MG63 (cell line): ENCODE data around the gene MOCS2. TPM values are rescaled to one million over a fixed set of nuclear protein-coding genes. Genes with fewer than 3 reads are reported as not detected.

Experiments used
- DNase-seq: peaks from one replicate; pipeline ENCODE4 v3.0.0-alpha.2; 2020
- H3K27me3 ChIP-seq: fragments of 250-450 bp; sonication (Bioruptor Pico); 2 replicates; pipeline ENCODE4 v1.5.1; 2020; ENCODE audit warnings: mild to moderate bottlenecking, moderate library complexity
- H3K36me3 ChIP-seq: fragments of 250-450 bp; sonication (Bioruptor Pico); 2 replicates; pipeline ENCODE4 v1.5.1; 2020; ENCODE audit warnings: mild to moderate bottlenecking, moderate library complexity
- H3K4me3 ChIP-seq: fragments of 250-450 bp; sonication (Bioruptor Pico); 2 replicates; pipeline ENCODE4 v1.5.1; 2020; ENCODE audit warnings: mild to moderate bottlenecking, moderate library complexity
- H3K9me3 ChIP-seq: fragments of 250-450 bp; sonication (Bioruptor Pico); 2 replicates; pipeline ENCODE4 v1.5.1; 2020; ENCODE audit warnings: mild to moderate bottlenecking, moderate library complexity
- total RNA-seq: library from RNA; depleted of rRNA; stranded (reverse); fragments of >200 nt; shearing (Covaris generic); gene quantifications from 2 replicates; pipeline ENCODE4 v1.2.3, GENCODE V29; 2014; ENCODE audit warnings: low replicate concordance; rRNA removed

Gene MOCS2
- total RNA-seq, 1 experiment from 2014 or later, result 98.3 TPM

GRCh38 chr5:53071298-53071697 is 38.3 kb downstream of the MOCS2 start:
- Histone ChIP-seq H3K27me3 (no peaks in the 10 kb centered on the region), H3K36me3 (peaks cover 6% of the 10 kb centered on the region), H3K4me3 (no peak overlapping the region), H3K9me3 (no peaks in the 10 kb centered on the region)
- DNase-seq, result no peak

- Histone ChIP-seq H3K27me3 (no peaks in the 10 kb centered on the region), H3K36me3 (peaks cover 8% of the 10 kb centered on the region; the same call in 1 of the 2 replicates), H3K9me3 (no peaks in the 10 kb centered on the region), H3K4me3 (no peak overlapping the region)
- DNase-seq, result peak; percentile 49
Measured at GRCh38 chr5:53069626-53070025, 39.9 kb downstream of the MOCS2 start.

GRCh38 chr5:53068291-53068836 is 41.2 kb downstream of the MOCS2 start:
- H3K27me3 ChIP-seq, result no peaks in the 10 kb centered on the region
- H3K36me3 ChIP-seq, result peaks cover 4% of the 10 kb centered on the region; the same call in 1 of the 2 replicates
- H3K9me3 ChIP-seq, result no peaks in the 10 kb centered on the region
- no peak for DNase-seq
- no peak overlapping the region for H3K4me3 ChIP-seq

- Histone ChIP-seq H3K4me3 (no peak overlapping the region), H3K9me3 (no peaks in the 10 kb centered on the region), H3K27me3 (no peaks in the 10 kb centered on the region), H3K36me3 (peaks cover 4% of the 10 kb centered on the region; the same call in 1 of the 2 replicates)
- no peak for DNase-seq
Measured at GRCh38 chr5:53067641-53068040, 41.9 kb downstream of the MOCS2 start.

- no peaks in the 10 kb centered on the region for H3K27me3 ChIP-seq
- no peaks in the 10 kb centered on the region for H3K9me3 ChIP-seq
- H3K4me3 ChIP-seq, result no peak overlapping the region
- DNase-seq, result no peak
- H3K36me3 ChIP-seq, result peaks cover 8% of the 10 kb centered on the region; the same call in 1 of the 2 replicates
Measured at GRCh38 chr5:53066088-53066487, 43.5 kb downstream of the MOCS2 start.

- no peak for DNase-seq
- peaks cover 8% of the 10 kb centered on the region; the same call in 1 of the 2 replicates for H3K36me3 ChIP-seq
- no peaks in the 10 kb centered on the region for H3K27me3 ChIP-seq
- H3K4me3 ChIP-seq, result no peak overlapping the region
- no peaks in the 10 kb centered on the region for H3K9me3 ChIP-seq
Measured at GRCh38 chr5:53063791-53064190, 45.8 kb downstream of the MOCS2 start.

GRCh38 chr5:53063176-53063575 is 46.4 kb downstream of the MOCS2 start:
- H3K9me3 ChIP-seq, result no peaks in the 10 kb centered on the region
- DNase-seq, result no peak
- peaks cover 8% of the 10 kb centered on the region; the same call in 1 of the 2 replicates for H3K36me3 ChIP-seq
- H3K27me3 ChIP-seq, result no peaks in the 10 kb centered on the region
- H3K4me3 ChIP-seq, result no peak overlapping the region

- peaks cover 3% of the 10 kb centered on the region; the same call in 1 of the 2 replicates for H3K36me3 ChIP-seq
- no peak for DNase-seq
- H3K9me3 ChIP-seq, result no peaks in the 10 kb centered on the region
- H3K4me3 ChIP-seq, result no peak overlapping the region
- no peaks in the 10 kb centered on the region for H3K27me3 ChIP-seq
Measured at GRCh38 chr5:53059281-53059680, 50.3 kb downstream of the MOCS2 start.

GRCh38 chr5:53055365-53055764 is 54.2 kb downstream of the MOCS2 start:
- Histone ChIP-seq H3K4me3 (no peak overlapping the region), H3K9me3 (no peaks in the 10 kb centered on the region), H3K36me3 (no peaks in the 10 kb centered on the region), H3K27me3 (no peaks in the 10 kb centered on the region)
- no peak for DNase-seq

- H3K27me3 ChIP-seq, result no peaks in the 10 kb centered on the region
- H3K4me3 ChIP-seq, result no peak overlapping the region
- DNase-seq, result no peak
- no peaks in the 10 kb centered on the region for H3K9me3 ChIP-seq
- H3K36me3 ChIP-seq, result no peaks in the 10 kb centered on the region
Measured at GRCh38 chr5:53053364-53053763, 56.2 kb downstream of the MOCS2 start.

GRCh38 chr5:53052499-53052898 is 57.1 kb downstream of the MOCS2 start:
- Histone ChIP-seq H3K27me3 (no peaks in the 10 kb centered on the region), H3K4me3 (no peak overlapping the region), H3K36me3 (no peaks in the 10 kb centered on the region), H3K9me3 (no peaks in the 10 kb centered on the region)
- DNase-seq, result no peak

- H3K27me3 ChIP-seq, result no peaks in the 10 kb centered on the region
- no peaks in the 10 kb centered on the region for H3K9me3 ChIP-seq
- H3K4me3 ChIP-seq, result no peak overlapping the region
- no peak for DNase-seq
- H3K36me3 ChIP-seq, result no peaks in the 10 kb centered on the region
Measured at GRCh38 chr5:53048248-53048647, 61.3 kb downstream of the MOCS2 start.

Other genes with a start within 250 kb of the MOCS2 start
- 0.95 and 2.6 TPM in 2 replicates for gene ITGA2, start 120.4 kb downstream of the MOCS2 start, total RNA-seq